ENCODE results near the gene DDX54. TPM values are rescaled to one million over a fixed set of nuclear protein-coding genes. Genes with fewer than 3 reads are reported as not detected.

Gene DDX54
- total RNA-seq, 1 experiment from 2014 or later, result 83.0 TPM

DNA sequence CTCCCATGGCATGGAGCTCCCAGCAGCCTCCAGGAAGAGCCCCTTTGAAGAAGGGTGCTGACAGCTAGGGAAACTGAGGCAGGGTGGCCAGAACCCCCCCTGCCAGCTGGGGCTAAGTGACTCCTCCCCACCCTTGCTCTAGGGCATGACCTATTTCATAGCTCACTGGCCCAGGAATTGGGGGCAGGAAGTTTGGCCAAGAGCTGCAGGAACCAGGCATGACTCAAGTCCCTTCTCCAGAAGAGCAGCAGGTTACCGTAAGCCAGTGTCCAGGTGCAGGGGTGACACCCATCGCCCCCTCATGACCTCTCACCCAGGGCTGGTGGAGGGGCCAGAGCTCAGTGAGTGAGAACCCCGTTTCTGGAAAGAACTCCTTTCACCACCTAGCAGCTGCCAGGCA, 51.6 kb downstream of the DDX54 start:
- H4K91ac ChIP-seq (ENCODE audit: insufficient read length, low read depth, low read length), result no peak overlapping the region
- no peak overlapping the region for H2AFZ ChIP-seq (ENCODE audit: low read length)
- no peak overlapping the region for H2BK120ac ChIP-seq (ENCODE audit: low read depth, low read length, poor library complexity, severe bottlenecking)
- no peaks in the 10 kb centered on the region for H3K27me3 ChIP-seq (ENCODE audit: insufficient read depth, low read length)
- no peak overlapping the region for H3K14ac ChIP-seq (ENCODE audit: insufficient read depth, low read length)
- no peak overlapping the region for H2BK20ac ChIP-seq (ENCODE audit: low read depth, low read length, poor library complexity, severe bottlenecking)
- no CpG with 5 or more reads among the region's 3 CpGs for whole genome bisulfite sequencing (ENCODE audit: extremely low coverage, insufficient read length, low lambda C conversion rate)
- H3K4me3 Mint-ChIP-seq, result no peak overlapping the region
- no peak overlapping the region for H4K8ac ChIP-seq (replicated peaks; ENCODE audit: insufficient read length, low read depth, low read length)
- H3K23ac ChIP-seq (ENCODE audit: insufficient read length, low read depth, low read length), result no peak overlapping the region
- H3K4ac ChIP-seq (ENCODE audit: low read depth, low read length), result no peak overlapping the region
- H3K9me3 Mint-ChIP-seq, result peaks cover 0 to 2% of the 10 kb centered on the region in 2 experiments; a peak in 2 of 5 replicates
- H3K9me3 ChIP-seq (ENCODE audit: control insufficient read depth, low read depth, low read length), result no peaks in the 10 kb centered on the region
- no peaks in the 10 kb centered on the region for H3K4me1 ChIP-seq (ENCODE audit: insufficient read depth, low read length)
- TF ChIP-seq, protein P1, sequence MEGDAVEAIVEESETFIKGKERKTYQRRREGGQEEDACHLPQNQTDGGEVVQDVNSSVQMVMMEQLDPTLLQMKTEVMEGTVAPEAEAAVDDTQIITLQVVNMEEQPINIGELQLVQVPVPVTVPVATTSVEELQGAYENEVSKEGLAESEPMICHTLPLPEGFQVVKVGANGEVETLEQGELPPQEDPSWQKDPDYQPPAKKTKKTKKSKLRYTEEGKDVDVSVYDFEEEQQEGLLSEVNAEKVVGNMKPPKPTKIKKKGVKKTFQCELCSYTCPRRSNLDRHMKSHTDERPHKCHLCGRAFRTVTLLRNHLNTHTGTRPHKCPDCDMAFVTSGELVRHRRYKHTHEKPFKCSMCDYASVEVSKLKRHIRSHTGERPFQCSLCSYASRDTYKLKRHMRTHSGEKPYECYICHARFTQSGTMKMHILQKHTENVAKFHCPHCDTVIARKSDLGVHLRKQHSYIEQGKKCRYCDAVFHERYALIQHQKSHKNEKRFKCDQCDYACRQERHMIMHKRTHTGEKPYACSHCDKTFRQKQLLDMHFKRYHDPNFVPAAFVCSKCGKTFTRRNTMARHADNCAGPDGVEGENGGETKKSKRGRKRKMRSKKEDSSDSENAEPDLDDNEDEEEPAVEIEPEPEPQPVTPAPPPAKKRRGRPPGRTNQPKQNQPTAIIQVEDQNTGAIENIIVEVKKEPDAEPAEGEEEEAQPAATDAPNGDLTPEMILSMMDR (conservative IDR thresholded peaks at IDR 0.05), result no peak
- no peak overlapping the region for H4K5ac ChIP-seq (ENCODE audit: insufficient read length, low read depth, low read length)
- H3K9ac ChIP-seq (ENCODE audit: extremely low read depth, insufficient read length, low read length), result no peak overlapping the region
- no peaks in the 10 kb centered on the region for H3K79me2 ChIP-seq (ENCODE audit: insufficient read depth, low read length)
- H3K27ac ChIP-seq (ENCODE audit: insufficient read length, low read depth, low read length), result no peak overlapping the region
- H2AK5ac ChIP-seq (ENCODE audit: insufficient read length, low read length), result no peak overlapping the region
- H3K27me3 Mint-ChIP-seq (ENCODE audit: low read depth), result peaks cover 36% of the 10 kb centered on the region
- H4K20me1 ChIP-seq (ENCODE audit: control insufficient read depth, insufficient read depth, insufficient read length), result no peaks in the 10 kb centered on the region
- H3K4me1 Mint-ChIP-seq, result peaks cover 12 to 20% of the 10 kb centered on the region in 2 experiments
- no peak overlapping the region for H3K18ac ChIP-seq (ENCODE audit: insufficient read length, low read depth, low read length)
- no peak overlapping the region for H3K56ac ChIP-seq (ENCODE audit: insufficient read length, low read depth, low read length)
- no peak overlapping the region for H3K4me2 ChIP-seq (ENCODE audit: insufficient read depth, insufficient read length, low read length)
- H3T11ph ChIP-seq (ENCODE audit: low read length), result no peak overlapping the region
- peaks cover 12% of the 10 kb centered on the region for H3K23me2 ChIP-seq (ENCODE audit: insufficient read length, low read depth, low read length, poor library complexity, severe bottlenecking)
- no peaks in the 10 kb centered on the region for H3K79me1 ChIP-seq (ENCODE audit: insufficient read depth, low read depth, low read length, poor library complexity, severe bottlenecking)
- H2BK12ac ChIP-seq (ENCODE audit: insufficient read length, low read depth, low read length), result no peak overlapping the region
- H3K36me3 Mint-ChIP-seq (ENCODE audit: insufficient read depth in 1 of 3, low read depth in 3 of 3), result no peaks in the 10 kb centered on the region
- H3K27ac Mint-ChIP-seq, result no peak overlapping the region
- no peak for DNase-seq
- no peak overlapping the region for H2BK15ac ChIP-seq (ENCODE audit: low read depth, low read length)
- H2BK5ac ChIP-seq (ENCODE audit: insufficient read length, low read length), result no peak overlapping the region
